GM12878 (cell line): ENCODE data around the gene C1orf174. TPM values are rescaled to one million over a fixed set of nuclear protein-coding genes. Genes with fewer than 3 reads are reported as not detected.

Experiments used
- ATAC-seq: fragments of 200-7000 bp; cut with Tn5 transposase; 3 replicates; pipeline ENCODE4 v1.9.1; 2020; ENCODE audit warnings: mild to moderate bottlenecking, moderate library complexity
- BruUV-seq: library from RNA; stranded (reverse); fragments of 400-500 nt; replicated peaks from 2 replicates; lab custom pipeline; 2021; lab: Mats Ljungman, UMichigan
- CTCF ChIA-PET: fragments of 300-600 bp; sonication (Branson Sonifier 250); formaldehyde crosslinking; extraction: SDS; loops from one replicate; lab custom pipeline; 2021; ENCODE audit warnings: inconsistent platforms; lab: Yijun Ruan, JAX
- POLR2A ChIA-PET: fragments of 350-600 bp; formaldehyde crosslinking; extraction: SDS; loops from one replicate; lab custom pipeline; 2021; ENCODE audit warnings: inconsistent platforms; lab: Charles Lee
- RAD21 ChIA-PET: fragments of 300-600 bp; sonication (Branson Sonifier 250); formaldehyde crosslinking; loops from one replicate; lab custom pipeline; 2023; ENCODE audit warnings: antibody characterized with exemption; ENCODE audit not compliant: unreplicated experiment; lab: Charles Lee
- SMC1A ChIA-PET: fragments of 300-600 bp; sonication (Branson Sonifier 250); formaldehyde crosslinking; loops from one replicate; lab custom pipeline; 2023; ENCODE audit not compliant: unreplicated experiment, uncharacterized antibody; lab: Charles Lee
- DNase-seq: peaks from one replicate; pipeline ENCODE4 v3.0.0-alpha.2; 2011; ENCODE audit warnings: low read depth, low spot score
- FAIRE-seq: peaks from 3 replicates; lab custom pipeline; 2011; peaks lifted over from hg19 to GRCh38; lab: Jason Lieb, UNC
- H2AFZ ChIP-seq: 2 replicates; pipeline ENCODE4 v1.6.0; 2011; ENCODE audit warnings: low read depth, low read length, control low read depth; ENCODE audit not compliant: control insufficient read depth
- H3K27ac ChIP-seq: 2 replicates; pipeline ENCODE4 v1.5.1; 2011; ENCODE audit warnings: control low read depth; ENCODE audit not compliant: control insufficient read depth, insufficient read depth
- H3K27me3 ChIP-seq, 2 experiments: replicated peaks in 1 of 2; 2 replicates each; pipeline versions ENCODE4 v1.6.0 to v1.6.1; 2011; ENCODE audit warnings: low read length in 1 of 2; ENCODE audit not compliant: control insufficient read depth in 2 of 2, insufficient read depth in 2 of 2
- H3K36me3 ChIP-seq, 2 experiments: 2 replicates each; pipeline ENCODE4 v1.5.1; 2011; ENCODE audit warnings: low read length in 1 of 2; ENCODE audit not compliant: control insufficient read depth in 2 of 2, insufficient read depth in 2 of 2
- H3K4me1 ChIP-seq: 2 replicates; pipeline ENCODE4 v1.6.1; 2011; ENCODE audit warnings: mild to moderate bottlenecking, low read length, moderate library complexity, mixed read lengths; ENCODE audit not compliant: control insufficient read depth, insufficient read depth
- H3K4me2 ChIP-seq: 2 replicates; pipeline ENCODE4 v1.6.0; 2011; ENCODE audit warnings: control low read depth; ENCODE audit not compliant: control insufficient read depth, insufficient read depth
- H3K4me3 ChIP-seq: fragments of 200-600 bp; sonication (generic); 2 replicates; pipeline ENCODE4 v1.5.1; 2016
- H3K79me2 ChIP-seq: 2 replicates; pipeline ENCODE4 v1.6.0; 2011; ENCODE audit warnings: low read length; ENCODE audit not compliant: control insufficient read depth, insufficient read depth
- H3K9ac ChIP-seq: 2 replicates; pipeline ENCODE4 v1.8.0; 2011; ENCODE audit warnings: low read length, control low read depth, mixed read lengths; ENCODE audit not compliant: control insufficient read depth, insufficient read depth
- H3K9me3 ChIP-seq: replicated peaks from 3 replicates; pipeline ENCODE4 v1.5.1; 2011; ENCODE audit warnings: mild to moderate bottlenecking, low read length; ENCODE audit not compliant: control insufficient read depth, insufficient read depth
- H4K20me1 ChIP-seq: 2 replicates; pipeline ENCODE4 v1.6.0; 2011; ENCODE audit not compliant: control insufficient read depth, insufficient read depth
- BCL11A ChIP-seq: IDR thresholded peaks from 2 replicates; pipeline ENCODE4 v1.6.1; 2011; ENCODE audit warnings: low read depth, low read length
- CBX5 ChIP-seq: sonication (generic); IDR thresholded peaks from 2 replicates; pipeline ENCODE4 v1.6.1; 2016; ENCODE audit warnings: low read depth, moderate library complexity, mild to moderate bottlenecking, inconsistent platforms
- CHD1 ChIP-seq: IDR thresholded peaks from 2 replicates; pipeline ENCODE4 v1.6.1; 2012; ENCODE audit warnings: low read depth, low read length, improper control_type of control experiment
- HDGF ChIP-seq: fragments of 450-650 bp; IDR thresholded peaks from 2 replicates; pipeline ENCODE4 v1.6.1; 2016; ENCODE audit warnings: antibody characterized with exemption
- IKZF2 ChIP-seq, 2 experiments: fragments of 450-650 bp; IDR thresholded peaks; 2 replicates each; pipeline ENCODE4 v1.6.1; 2017; ENCODE audit warnings: mild to moderate bottlenecking in 2 of 2, moderate library complexity in 2 of 2
- MTA2 ChIP-seq: fragments of 450-650 bp; IDR thresholded peaks from 2 replicates; pipeline ENCODE4 v1.6.1; 2016; ENCODE audit warnings: low read depth, mild to moderate bottlenecking, moderate library complexity
- NBN ChIP-seq: fragments of 450-650 bp; IDR thresholded peaks from 2 replicates; pipeline ENCODE4 v1.6.1; 2016
- PAX5 ChIP-seq: IDR thresholded peaks from 2 replicates; pipeline ENCODE4 v1.6.1; 2011; ENCODE audit warnings: low read depth, low read length, borderline replicate concordance
- RAD21 ChIP-seq: IDR thresholded peaks from 2 replicates; pipeline ENCODE4 v1.6.1; 2011; ENCODE audit warnings: mild to moderate bottlenecking, low read depth, low read length, moderate library complexity; ENCODE audit not compliant: insufficient read depth
- SP1 ChIP-seq: IDR thresholded peaks from one replicate; pipeline ENCODE4 v1.6.1; 2011; ENCODE audit warnings: low read depth, low read length
- SUPT20H ChIP-seq: IDR thresholded peaks from 2 replicates; pipeline ENCODE4 v1.6.1; 2011; ENCODE audit warnings: low read depth, mild to moderate bottlenecking, low read length, moderate library complexity, borderline replicate concordance; ENCODE audit not compliant: control insufficient read depth
- TCF3 ChIP-seq: IDR thresholded peaks from 2 replicates; pipeline ENCODE4 v1.6.1; 2012; ENCODE audit warnings: low read depth, mild to moderate bottlenecking, low read length, borderline replicate concordance; ENCODE audit not compliant: insufficient read depth
- ZSCAN29 ChIP-seq: fragments of 450-650 bp; IDR thresholded peaks from 2 replicates; pipeline ENCODE4 v1.6.1; 2017; ENCODE audit warnings: mild to moderate bottlenecking, moderate library complexity
- WGBS: methylation state at CpG from one replicate; pipeline ENCODE4 v1.1.6; 2016; ENCODE audit warnings: low lambda C conversion rate; ENCODE audit not compliant: insufficient replicate concordance, insufficient coverage; ENCODE audit errors: missing lambda C conversion rate; 5-methylcytosine and 5-hydroxymethylcytosine counted together
- in situ Hi-C: fragments of 300-500 bp; cut with MboI; formaldehyde crosslinking; loops from 9 replicates; pipeline ENCODE4 v1.14.3; 2018; ENCODE audit warnings: mixed read lengths
- intact Hi-C: fragments of 100-400 bp; cut with micrococcal nuclease; formaldehyde crosslinking; loops from one replicate; pipeline ENCODE4 v1.14.2; 2022; ENCODE audit not compliant: unreplicated experiment
- polyA plus RNA-seq, 11 experiments: library from polyadenylated mRNA; depleted of rRNA in 4 of 11; unstranded in 6 of 11; stranded (reverse) in 5 of 11; fragments of >200 nt; fragmentation: Nextera tagmentation in 4 of 11; fragmentation: Illumina TruSeq in 1 of 11; extraction: Ambion mirVana in 4 of 11; extraction: Trizol in 1 of 11; gene quantifications; 1 replicate in 1 of 11; 2 replicates in 10 of 11; pipeline versions ENCODE4 v1.2.1 to v1.2.3, GENCODE V29; 2011 to 2016; ENCODE audit warnings: inconsistent platforms in 2 of 11, missing spikeins in 2 of 11, low read depth in 1 of 11
- total RNA-seq, 4 experiments: library from RNA; depleted of rRNA in 3 of 4; stranded (reverse); fragments of >200 nt in 3 of 4; fragmentation: Illumina TruSeq in 1 of 4; extraction: Trizol in 1 of 4; gene quantifications; 2 replicates each; pipeline versions ENCODE4 v1.2.1 to v1.2.3, GENCODE V29; 2013 to 2021
- TF ChIP-seq, protein P1 (sequence below): IDR thresholded peaks from 2 replicates; pipeline ENCODE4 v1.6.1; 2012; ENCODE audit warnings: improper control_type of control experiment, low read depth, low read length; ENCODE audit not compliant: insufficient replicate concordance
- TF ChIP-seq, protein P2 (sequence below): fragments of 450-650 bp; IDR thresholded peaks from 2 replicates; pipeline ENCODE4 v1.6.1; 2017; ENCODE audit warnings: mild to moderate bottlenecking, low read depth, inconsistent platforms; ENCODE audit not compliant: poor library complexity, severe bottlenecking
- TF ChIP-seq, protein P3 (sequence below): fragments of 450-650 bp; IDR thresholded peaks from 2 replicates; pipeline ENCODE4 v1.6.1; 2018; ENCODE audit warnings: borderline replicate concordance, mild to moderate bottlenecking; ENCODE audit not compliant: partially characterized antibody

Gene C1orf174
- total and polyA plus RNA-seq, 10 of the 15 experiments (the other 5 are each of a cell fraction or from before 2014, with no cell fraction given): 17.5 to 35.4 (median 25.1) TPM

DNA sequence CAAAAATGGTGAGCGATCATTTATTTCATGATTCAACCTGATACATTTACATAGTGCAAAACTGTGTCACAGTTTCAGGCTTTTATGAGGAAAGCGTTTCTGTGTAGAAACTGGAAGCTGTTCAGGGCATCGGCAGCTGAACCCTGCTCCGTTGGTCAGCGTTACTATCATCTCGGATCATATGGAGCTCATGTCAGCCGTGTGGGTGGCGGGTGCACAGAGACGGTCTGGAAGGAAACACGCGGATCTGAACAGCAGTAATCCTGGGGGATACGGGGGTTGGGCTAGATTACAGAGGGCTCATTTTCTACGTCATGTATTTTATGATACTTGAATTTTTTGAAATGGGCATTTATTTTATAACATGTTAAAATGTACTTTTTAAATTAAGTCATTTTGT is 15.1 kb downstream of the C1orf174 start:
- SMC1A ChIA-PET: no interaction called here
- TF ChIP-seq CHD1 (no peak), IKZF2 (IDR thresholded peaks at IDR 0.05) (no peak), RAD21 (no peak), NBN (no peak), HDGF (no peak), TCF3 (no peak), SUPT20H (no peak), MTA2 (no peak), PAX5 (no peak), CBX5 (no peak), SP1 (no peak), ZSCAN29 (no peak), BCL11A (no peak)
- TF ChIP-seq, protein P1, sequence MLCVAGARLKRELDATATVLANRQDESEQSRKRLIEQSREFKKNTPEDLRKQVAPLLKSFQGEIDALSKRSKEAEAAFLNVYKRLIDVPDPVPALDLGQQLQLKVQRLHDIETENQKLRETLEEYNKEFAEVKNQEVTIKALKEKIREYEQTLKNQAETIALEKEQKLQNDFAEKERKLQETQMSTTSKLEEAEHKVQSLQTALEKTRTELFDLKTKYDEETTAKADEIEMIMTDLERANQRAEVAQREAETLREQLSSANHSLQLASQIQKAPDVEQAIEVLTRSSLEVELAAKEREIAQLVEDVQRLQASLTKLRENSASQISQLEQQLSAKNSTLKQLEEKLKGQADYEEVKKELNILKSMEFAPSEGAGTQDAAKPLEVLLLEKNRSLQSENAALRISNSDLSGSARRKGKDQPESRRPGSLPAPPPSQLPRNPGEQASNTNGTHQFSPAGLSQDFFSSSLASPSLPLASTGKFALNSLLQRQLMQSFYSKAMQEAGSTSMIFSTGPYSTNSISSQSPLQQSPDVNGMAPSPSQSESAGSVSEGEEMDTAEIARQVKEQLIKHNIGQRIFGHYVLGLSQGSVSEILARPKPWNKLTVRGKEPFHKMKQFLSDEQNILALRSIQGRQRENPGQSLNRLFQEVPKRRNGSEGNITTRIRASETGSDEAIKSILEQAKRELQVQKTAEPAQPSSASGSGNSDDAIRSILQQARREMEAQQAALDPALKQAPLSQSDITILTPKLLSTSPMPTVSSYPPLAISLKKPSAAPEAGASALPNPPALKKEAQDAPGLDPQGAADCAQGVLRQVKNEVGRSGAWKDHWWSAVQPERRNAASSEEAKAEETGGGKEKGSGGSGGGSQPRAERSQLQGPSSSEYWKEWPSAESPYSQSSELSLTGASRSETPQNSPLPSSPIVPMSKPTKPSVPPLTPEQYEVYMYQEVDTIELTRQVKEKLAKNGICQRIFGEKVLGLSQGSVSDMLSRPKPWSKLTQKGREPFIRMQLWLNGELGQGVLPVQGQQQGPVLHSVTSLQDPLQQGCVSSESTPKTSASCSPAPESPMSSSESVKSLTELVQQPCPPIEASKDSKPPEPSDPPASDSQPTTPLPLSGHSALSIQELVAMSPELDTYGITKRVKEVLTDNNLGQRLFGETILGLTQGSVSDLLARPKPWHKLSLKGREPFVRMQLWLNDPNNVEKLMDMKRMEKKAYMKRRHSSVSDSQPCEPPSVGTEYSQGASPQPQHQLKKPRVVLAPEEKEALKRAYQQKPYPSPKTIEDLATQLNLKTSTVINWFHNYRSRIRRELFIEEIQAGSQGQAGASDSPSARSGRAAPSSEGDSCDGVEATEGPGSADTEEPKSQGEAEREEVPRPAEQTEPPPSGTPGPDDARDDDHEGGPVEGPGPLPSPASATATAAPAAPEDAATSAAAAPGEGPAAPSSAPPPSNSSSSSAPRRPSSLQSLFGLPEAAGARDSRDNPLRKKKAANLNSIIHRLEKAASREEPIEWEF: no peak
- TF ChIP-seq, protein P2, sequence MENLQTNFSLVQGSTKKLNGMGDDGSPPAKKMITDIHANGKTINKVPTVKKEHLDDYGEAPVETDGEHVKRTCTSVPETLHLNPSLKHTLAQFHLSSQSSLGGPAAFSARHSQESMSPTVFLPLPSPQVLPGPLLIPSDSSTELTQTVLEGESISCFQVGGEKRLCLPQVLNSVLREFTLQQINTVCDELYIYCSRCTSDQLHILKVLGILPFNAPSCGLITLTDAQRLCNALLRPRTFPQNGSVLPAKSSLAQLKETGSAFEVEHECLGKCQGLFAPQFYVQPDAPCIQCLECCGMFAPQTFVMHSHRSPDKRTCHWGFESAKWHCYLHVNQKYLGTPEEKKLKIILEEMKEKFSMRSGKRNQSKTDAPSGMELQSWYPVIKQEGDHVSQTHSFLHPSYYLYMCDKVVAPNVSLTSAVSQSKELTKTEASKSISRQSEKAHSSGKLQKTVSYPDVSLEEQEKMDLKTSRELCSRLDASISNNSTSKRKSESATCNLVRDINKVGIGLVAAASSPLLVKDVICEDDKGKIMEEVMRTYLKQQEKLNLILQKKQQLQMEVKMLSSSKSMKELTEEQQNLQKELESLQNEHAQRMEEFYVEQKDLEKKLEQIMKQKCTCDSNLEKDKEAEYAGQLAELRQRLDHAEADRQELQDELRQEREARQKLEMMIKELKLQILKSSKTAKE: no peak
- TF ChIP-seq, protein P3, sequence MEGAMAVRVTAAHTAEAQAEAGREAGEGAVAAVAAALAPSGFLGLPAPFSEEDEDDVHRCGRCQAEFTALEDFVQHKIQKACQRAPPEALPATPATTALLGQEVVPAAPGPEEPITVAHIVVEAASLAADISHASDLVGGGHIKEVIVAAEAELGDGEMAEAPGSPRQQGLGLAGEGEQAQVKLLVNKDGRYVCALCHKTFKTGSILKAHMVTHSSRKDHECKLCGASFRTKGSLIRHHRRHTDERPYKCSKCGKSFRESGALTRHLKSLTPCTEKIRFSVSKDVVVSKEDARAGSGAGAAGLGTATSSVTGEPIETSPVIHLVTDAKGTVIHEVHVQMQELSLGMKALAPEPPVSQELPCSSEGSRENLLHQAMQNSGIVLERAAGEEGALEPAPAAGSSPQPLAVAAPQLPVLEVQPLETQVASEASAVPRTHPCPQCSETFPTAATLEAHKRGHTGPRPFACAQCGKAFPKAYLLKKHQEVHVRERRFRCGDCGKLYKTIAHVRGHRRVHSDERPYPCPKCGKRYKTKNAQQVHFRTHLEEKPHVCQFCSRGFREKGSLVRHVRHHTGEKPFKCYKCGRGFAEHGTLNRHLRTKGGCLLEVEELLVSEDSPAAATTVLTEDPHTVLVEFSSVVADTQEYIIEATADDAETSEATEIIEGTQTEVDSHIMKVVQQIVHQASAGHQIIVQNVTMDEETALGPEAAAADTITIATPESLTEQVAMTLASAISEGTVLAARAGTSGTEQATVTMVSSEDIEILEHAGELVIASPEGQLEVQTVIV: no peak

More for the DNA sequence above, 15.1 kb downstream of the C1orf174 start:
- WGBS: 92% methylated on average over 13 of the region's 13 CpGs
- Histone ChIP-seq H3K9me3 (no peaks in the 10 kb centered on the region), H3K36me3 (peaks cover 5 to 12% of the 10 kb centered on the region in 2 experiments), H3K27me3 (no peaks in the 10 kb centered on the region), H3K4me1 (no peaks in the 10 kb centered on the region), H3K4me2 (no peak overlapping the region), H3K9ac (no peak overlapping the region), H2AFZ (no peak overlapping the region), H3K79me2 (no peaks in the 10 kb centered on the region), H3K4me3 (no peak overlapping the region), H4K20me1 (no peaks in the 10 kb centered on the region), H3K27ac (no peak overlapping the region)
- no TSS peak for BruUV-seq
- in situ Hi-C loops (no loop called here), intact Hi-C loops (no loop called here)
- FAIRE-seq (no peak), ATAC-seq (no peak), DNase-seq (no peak)
- CTCF ChIA-PET: no interaction called here
- POLR2A ChIA-PET: no interaction called here
- RAD21 ChIA-PET: no interaction called here
